ENCODE results near the gene TM9SF2.
"Not testable (repeated sequence)": the region's sequence is repeated elsewhere in the genome, so short reads cannot be mapped to it uniquely, and the experiment has no call there.

Gene TM9SF2, protein sequence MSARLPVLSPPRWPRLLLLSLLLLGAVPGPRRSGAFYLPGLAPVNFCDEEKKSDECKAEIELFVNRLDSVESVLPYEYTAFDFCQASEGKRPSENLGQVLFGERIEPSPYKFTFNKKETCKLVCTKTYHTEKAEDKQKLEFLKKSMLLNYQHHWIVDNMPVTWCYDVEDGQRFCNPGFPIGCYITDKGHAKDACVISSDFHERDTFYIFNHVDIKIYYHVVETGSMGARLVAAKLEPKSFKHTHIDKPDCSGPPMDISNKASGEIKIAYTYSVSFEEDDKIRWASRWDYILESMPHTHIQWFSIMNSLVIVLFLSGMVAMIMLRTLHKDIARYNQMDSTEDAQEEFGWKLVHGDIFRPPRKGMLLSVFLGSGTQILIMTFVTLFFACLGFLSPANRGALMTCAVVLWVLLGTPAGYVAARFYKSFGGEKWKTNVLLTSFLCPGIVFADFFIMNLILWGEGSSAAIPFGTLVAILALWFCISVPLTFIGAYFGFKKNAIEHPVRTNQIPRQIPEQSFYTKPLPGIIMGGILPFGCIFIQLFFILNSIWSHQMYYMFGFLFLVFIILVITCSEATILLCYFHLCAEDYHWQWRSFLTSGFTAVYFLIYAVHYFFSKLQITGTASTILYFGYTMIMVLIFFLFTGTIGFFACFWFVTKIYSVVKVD

DNA sequence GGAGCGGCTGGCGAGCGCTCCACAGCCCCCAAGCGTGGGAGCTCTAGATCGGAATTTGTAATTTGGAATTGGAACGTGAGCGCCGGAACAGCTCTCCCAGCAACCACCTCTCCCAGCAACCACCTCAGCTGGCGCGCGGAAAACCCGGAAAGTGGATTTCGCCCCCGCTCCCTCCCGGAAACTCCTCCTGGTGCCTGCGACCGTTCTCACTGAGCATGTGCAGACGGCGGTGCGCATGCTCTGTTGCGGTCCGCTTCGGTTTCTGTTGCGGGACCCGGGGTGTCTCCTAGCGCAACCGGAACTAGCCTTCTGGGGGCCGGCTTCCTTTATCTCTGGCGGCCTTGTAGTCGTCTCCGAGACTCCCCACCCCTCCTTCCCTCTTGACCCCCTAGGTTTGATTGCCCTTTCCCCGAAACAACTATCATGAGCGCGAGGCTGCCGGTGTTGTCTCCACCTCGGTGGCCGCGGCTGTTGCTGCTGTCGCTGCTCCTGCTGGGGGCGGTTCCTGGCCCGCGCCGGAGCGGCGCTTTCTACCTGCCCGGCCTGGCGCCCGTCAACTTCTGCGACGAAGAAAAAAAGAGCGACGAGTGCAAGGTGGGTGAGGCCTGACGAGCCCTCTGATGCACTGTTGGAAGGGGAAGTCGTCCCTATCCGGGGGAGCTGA is at the start of gene TM9SF2:
Gene TM9SF2, plus strand, starts transcription at position 289 of the 664 bp plus-strand sequence. Its CDS starts 135 bp downstream, at position 424.
- peaks cover 6% of the 10 kb centered on the region for H3K9me3 Mint-ChIP-seq
- H3K27ac Mint-ChIP-seq, result peak within 1 kb of the TSS; percentile 90
- H3K36me3 Mint-ChIP-seq, result no peaks in the 10 kb centered on the region
- H3K4me1 Mint-ChIP-seq, result peaks cover 72% of the 10 kb centered on the region
- H3K27me3 Mint-ChIP-seq, result no peaks in the 10 kb centered on the region
- H3K4me3 Mint-ChIP-seq, result peak within 1 kb of the TSS; percentile 91
- peak; percentile 73 for ATAC-seq

DNA sequence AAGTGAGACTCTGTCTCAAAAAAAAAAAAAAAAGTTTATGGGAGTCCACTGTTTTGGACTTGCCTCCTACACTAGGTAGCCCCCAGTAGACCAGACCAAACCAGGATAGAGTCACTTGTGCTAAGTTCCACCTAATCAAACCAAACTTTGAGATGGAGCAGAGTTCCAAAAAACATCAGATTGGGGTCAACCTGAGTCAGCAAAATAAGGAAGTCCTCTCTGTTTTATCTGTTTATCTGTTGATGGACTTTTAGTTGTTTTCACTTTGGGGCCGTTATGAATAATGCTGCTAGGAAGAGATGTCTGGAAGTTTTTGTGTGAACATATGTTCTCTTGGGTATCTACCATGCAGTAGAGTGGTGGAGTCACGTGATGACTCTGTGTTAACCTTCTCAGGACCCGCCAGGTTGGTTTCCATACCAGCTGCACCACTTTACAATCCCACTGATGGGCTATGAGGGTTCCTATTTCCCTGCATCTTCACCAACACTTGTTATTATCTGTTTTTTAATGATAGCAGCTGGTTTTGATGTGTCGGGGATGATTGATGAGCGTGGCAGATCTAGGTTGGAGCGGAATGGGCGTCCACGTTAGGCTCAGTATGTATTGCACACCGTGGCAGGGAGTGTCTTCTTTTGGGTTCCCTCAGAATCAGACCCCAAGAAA is 46.6 kb upstream of the TM9SF2 start:
- Mint-ChIP-seq H3K4me3 (no peak overlapping the region), H3K36me3 (no peaks in the 10 kb centered on the region), H3K27me3 (peaks cover 13% of the 10 kb centered on the region), H3K9me3 (peaks cover 6% of the 10 kb centered on the region), H3K27ac (no peak overlapping the region), H3K4me1 (no peaks in the 10 kb centered on the region)
- no peak for ATAC-seq

DNA sequence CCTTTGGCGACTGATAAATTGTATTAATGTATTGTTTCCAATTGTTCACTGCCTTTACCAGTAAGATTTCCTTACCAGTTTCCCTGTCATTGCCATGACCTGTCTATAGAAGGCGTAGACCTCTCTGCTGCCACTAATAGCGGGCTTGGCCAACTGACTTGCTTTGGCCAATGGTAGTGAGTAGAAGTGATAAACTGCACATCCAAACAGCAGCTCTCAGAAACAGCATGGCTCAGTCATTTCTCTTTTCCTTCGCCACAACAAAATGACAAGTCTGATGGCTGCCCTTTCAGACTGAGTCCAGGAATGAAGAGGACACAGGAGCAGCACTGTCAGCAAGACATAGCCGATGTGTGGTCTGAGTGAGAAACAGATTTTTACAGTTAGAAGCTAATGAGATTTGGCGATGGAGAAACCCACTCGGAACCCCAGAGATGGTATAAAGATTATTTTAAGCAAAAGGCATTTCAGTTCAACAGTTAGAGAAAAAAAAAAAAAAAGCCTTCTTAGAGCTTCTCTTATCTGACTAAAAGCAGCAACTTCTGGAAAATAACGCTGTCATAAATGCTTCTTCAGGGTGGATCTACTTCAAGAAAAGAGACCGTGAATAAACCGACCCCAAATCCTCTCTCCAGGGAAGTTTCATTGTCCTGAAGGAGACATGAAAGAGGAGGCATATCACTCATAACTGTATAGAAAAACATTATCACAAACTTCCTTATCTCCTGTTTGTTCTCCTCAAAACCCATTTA is 42.0 kb upstream of the TM9SF2 start:
- Mint-ChIP-seq H3K36me3 (no peaks in the 10 kb centered on the region), H3K9me3 (peaks cover 6% of the 10 kb centered on the region), H3K27ac (no peak overlapping the region), H3K4me3 (no peak overlapping the region), H3K4me1 (peaks cover 15% of the 10 kb centered on the region), H3K27me3 (no peaks in the 10 kb centered on the region)
- no peak for ATAC-seq

DNA sequence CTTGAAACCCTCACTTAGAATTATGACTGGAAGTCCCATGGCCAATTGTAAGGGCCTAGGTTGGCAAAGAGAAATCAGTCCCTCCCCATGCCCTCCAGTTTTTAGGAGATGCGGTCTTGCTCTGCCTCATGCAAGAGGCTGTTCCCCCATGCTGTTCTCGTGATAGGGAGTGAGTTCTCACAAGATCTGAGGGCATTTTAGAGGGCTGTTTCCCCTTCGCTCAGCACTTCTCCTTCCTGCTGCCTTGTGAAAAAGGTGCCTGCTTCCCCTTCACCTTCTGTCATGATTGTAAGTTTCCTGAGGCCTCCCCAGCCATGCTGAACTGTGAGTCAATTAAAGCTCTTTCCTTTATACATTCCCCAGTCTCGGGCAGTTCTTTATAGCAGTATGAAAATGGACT is 40.5 kb upstream of the TM9SF2 start:
- not testable (repeated sequence) for H3K27me3 Mint-ChIP-seq, H3K9me3 Mint-ChIP-seq, H3K36me3 Mint-ChIP-seq, ATAC-seq, H3K4me3 Mint-ChIP-seq
- Mint-ChIP-seq H3K4me1 (peaks cover 28% of the 10 kb centered on the region), H3K27ac (peak overlapping the region; percentile 64)

DNA sequence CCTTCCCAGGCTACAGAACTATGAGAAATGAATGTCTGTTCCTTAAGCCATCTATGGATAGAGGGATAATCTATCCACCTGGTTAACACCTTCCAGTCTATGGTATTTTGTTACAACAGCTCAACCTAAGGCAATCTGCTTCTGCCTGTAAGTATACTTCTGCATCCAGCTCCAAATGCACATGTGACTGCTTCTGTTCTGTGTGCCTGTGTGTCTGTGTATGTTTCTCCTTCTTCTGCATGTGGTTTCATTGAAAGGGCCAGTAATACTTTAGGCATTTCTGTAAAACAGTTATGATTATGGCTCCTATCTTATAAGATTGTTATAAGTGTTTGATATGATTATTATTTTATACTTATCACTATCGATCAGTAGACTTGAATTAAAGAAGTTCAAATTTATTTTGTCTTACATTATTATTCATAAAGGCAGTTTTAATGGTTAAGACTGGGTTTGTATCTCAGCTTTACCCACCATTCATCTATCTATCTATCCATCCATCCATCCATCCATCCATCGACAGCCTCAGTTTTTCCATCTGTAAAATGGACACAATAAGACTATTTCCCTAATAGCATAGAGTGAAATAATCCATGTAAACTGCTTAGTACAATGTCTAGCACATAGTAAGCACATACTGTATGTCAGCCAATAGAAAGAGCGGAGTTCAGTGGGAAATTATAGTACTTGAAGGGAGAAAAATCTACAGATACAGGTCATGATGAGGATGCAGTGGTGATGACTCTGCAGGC is 37.5 kb upstream of the TM9SF2 start:
- ATAC-seq, result no peak
- Mint-ChIP-seq H3K27me3 (no peaks in the 10 kb centered on the region), H3K4me3 (no peak overlapping the region), H3K4me1 (peaks cover 28% of the 10 kb centered on the region), H3K9me3 (peaks cover 2% of the 10 kb centered on the region), H3K36me3 (no peaks in the 10 kb centered on the region), H3K27ac (peak overlapping the region; percentile 82)

DNA sequence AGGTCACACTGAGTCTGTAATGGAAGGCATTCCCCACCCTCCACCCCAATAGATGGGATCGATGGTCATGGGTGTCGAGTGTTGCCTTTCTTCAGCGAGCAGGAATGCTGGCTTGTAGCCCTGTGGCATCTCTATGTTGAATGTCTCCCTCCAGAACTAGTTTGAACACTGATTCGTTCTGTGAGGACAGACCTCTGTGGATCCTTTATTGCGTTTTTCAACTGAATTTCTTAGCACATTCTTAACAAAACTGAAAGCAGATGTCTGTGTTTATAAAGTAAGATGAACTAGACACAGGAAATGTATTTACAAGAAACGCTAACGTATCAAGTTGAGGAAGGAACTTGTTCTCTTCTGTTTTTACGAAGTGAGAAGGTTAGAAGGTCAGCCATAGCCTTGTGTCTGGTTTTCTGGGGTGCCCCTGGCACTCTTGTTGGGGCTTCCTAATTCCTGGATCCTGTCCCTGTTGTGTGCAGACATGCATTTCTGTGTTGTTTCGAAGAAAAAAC is 36.8 kb upstream of the TM9SF2 start:
- peak; percentile 57 for ATAC-seq
- Mint-ChIP-seq H3K9me3 (peaks cover 2% of the 10 kb centered on the region), H3K4me1 (peaks cover 28% of the 10 kb centered on the region), H3K27me3 (no peaks in the 10 kb centered on the region), H3K36me3 (no peaks in the 10 kb centered on the region), H3K4me3 (no peak overlapping the region), H3K27ac (peak overlapping the region; percentile 82)

DNA sequence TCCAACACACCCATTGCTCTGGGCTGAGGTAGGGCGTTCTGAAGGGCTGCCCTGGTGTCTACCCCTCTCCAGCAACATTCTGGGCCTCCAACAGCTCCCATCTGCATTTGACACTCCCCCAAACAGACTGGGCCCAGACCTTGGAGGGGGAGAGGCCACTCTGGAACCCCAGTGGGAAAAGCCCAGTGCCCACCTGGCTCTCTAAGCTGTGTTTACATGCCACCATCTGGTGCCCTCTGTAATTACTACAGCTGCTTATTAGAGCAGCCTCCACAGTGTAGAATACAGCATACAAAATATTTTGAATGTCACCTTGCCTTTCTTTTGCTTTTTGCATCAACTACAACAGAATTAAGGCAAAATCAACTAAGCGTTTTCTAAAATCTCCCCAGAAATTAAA is 35.8 kb upstream of the TM9SF2 start:
- H3K9me3 Mint-ChIP-seq, result peaks cover 2% of the 10 kb centered on the region
- ATAC-seq, result no peak
- no peaks in the 10 kb centered on the region for H3K36me3 Mint-ChIP-seq
- H3K27me3 Mint-ChIP-seq, result no peaks in the 10 kb centered on the region
- H3K4me3 Mint-ChIP-seq, result no peak overlapping the region
- peaks cover 27% of the 10 kb centered on the region for H3K4me1 Mint-ChIP-seq
- peak overlapping the region; percentile 82 for H3K27ac Mint-ChIP-seq

DNA sequence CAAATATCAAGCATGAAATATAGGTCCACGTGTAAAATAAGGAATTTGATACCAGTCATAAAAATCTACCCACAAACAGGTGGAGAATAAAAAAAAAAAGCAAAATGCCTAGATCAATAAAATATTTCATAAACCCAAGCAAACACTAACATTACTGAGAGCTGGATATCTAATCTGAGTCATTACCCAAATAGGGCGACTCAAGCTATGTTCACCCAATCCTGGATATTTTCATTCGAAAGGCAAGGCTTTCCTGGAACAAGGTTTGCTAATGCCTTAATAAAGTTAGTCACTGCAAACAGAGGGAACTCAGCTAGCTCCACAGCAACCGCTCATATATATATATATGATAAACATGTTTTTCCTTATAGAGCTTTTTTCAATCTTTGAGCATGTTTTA is 33.5 kb upstream of the TM9SF2 start:
- H3K27me3 Mint-ChIP-seq, result peaks cover 8% of the 10 kb centered on the region
- no peak overlapping the region for H3K4me3 Mint-ChIP-seq
- no peak overlapping the region for H3K27ac Mint-ChIP-seq
- peaks cover 18% of the 10 kb centered on the region for H3K4me1 Mint-ChIP-seq
- no peaks in the 10 kb centered on the region for H3K36me3 Mint-ChIP-seq
- peaks cover 1% of the 10 kb centered on the region for H3K9me3 Mint-ChIP-seq
- ATAC-seq, result no peak

DNA sequence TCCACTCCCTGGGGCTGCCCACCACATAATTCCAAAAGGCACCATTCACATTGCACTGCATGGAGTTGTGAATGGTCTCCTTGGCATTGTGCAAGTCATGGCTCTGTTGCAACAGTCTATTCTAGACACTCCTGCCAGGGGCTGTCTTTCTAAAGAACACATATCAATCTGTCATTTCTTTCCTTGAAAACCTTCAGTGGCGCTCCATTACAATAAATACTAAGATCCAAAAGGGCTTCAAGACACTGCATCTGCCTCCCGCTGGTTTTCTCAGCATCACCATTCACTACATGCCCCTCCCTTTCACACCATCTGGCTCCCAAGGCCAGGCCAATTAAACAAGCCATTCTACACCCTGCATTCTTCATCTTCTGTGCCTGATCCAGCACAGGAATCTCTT is 32.2 kb upstream of the TM9SF2 start:
- Mint-ChIP-seq H3K27me3 (peaks cover 8% of the 10 kb centered on the region), H3K4me1 (peaks cover 15% of the 10 kb centered on the region), H3K36me3 (no peaks in the 10 kb centered on the region), H3K4me3 (no peak overlapping the region), H3K27ac (no peak overlapping the region), H3K9me3 (no peaks in the 10 kb centered on the region)
- ATAC-seq, result no peak

DNA sequence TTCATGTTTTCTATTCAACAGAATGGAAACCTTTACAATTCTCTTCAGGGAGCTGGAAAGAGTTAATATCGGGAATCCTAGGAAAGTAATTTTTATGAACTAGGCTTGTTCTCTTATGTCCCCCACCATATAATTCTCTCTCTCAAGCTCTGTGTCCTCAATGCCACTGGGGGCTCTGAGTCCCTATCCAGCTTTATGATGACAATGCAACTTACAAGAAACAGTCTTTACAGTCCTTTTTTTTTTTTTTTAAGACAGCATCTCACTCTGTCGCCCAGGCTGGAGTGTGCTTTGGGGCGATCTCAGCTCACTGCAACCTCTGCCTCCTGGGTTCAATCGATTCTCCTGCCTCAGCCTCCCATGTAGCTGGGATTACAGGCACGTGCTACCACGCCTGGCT is 31.2 kb upstream of the TM9SF2 start:
- Mint-ChIP-seq H3K4me3 (no peak overlapping the region), H3K36me3 (no peaks in the 10 kb centered on the region), H3K27ac (no peak overlapping the region), H3K27me3 (peaks cover 8% of the 10 kb centered on the region), H3K9me3 (no peaks in the 10 kb centered on the region), H3K4me1 (peaks cover 6% of the 10 kb centered on the region)
- no peak for ATAC-seq

DNA sequence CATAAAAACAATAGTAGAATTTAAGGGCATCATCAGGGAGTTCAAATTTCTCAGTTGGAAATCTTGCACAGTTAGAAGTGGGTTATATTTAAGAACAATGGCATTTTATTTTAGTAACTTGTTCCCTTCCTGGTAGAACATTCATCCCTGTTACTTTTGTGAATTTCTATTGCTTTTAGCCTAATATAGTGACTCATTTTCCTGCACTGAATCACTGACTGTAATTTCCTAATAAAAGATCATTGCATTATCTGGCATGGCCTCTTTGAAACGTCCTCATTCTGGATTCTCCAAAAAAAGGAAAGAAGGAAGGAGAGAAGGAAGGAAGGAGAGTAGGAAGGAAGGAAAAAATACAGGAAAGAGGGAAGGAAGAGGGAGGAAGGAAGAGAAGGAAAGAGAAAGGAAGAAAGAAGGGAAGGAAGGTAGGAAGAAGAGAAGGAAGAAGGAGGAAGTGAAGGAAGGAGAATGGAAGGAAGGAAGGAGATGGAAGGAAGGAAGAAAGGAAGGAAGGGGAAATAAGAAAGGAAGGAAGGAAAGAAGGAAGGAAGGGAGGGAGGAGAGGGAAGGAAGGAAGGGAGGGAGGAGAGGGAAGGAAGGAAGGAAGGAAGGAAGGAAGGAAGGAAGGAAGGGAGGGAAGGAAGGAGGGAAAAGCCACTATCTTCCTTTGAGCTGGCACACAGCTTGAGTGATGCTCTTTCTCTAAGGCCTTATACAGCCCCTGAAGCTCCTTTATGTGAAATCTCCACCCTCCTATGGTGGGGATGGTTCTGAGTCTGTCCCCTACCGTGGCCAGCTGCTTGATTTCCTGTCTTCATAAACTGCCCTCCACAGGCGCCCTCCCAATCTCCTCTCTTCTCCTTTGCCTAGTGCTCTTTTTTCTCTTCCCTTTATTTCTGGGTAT is 29.8 kb upstream of the TM9SF2 start:
- no peak for ATAC-seq
- peaks cover 8% of the 10 kb centered on the region for H3K27me3 Mint-ChIP-seq
- no peaks in the 10 kb centered on the region for H3K36me3 Mint-ChIP-seq
- no peaks in the 10 kb centered on the region for H3K9me3 Mint-ChIP-seq
- no peak overlapping the region for H3K27ac Mint-ChIP-seq
- H3K4me1 Mint-ChIP-seq, result peaks cover 4% of the 10 kb centered on the region
- H3K4me3 Mint-ChIP-seq, result no peak overlapping the region

DNA sequence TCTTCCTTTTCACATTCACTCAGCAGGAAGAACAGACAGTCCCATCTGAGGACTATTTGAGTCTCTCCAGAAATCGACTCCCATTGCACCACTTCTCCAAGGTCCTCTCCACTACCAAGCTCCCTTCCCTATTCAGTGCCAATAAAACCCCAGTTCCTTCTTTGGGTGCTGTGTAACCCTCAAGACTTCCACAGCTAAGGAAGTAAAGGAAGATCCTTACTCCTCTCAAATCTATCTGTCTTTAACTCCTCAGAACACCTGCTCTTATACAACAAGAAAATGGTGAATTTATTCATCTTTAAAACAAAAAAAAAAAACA is 29.2 kb upstream of the TM9SF2 start:
- no peaks in the 10 kb centered on the region for H3K36me3 Mint-ChIP-seq
- H3K27ac Mint-ChIP-seq, result no peak overlapping the region
- no peak for ATAC-seq

DNA sequence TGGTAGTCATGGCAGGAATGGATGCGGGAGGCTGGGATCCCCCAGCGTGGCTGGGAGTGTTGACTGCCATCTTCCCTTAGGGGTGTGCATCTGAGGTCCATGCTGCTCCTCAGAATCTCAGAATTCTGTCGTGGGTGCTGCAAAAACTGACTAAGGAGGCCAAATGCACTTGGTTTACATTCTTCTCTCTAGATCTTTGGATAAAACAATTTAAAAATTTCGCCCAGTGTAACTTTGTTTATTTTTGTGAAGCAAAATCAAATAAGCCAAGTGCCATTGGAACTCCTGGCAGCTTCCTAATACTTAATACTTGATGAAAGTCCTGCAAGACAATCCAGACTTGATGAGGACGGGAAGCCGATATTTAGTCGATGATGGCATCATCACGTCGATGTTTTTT is 27.8 kb upstream of the TM9SF2 start:
- H3K36me3 Mint-ChIP-seq, result no peaks in the 10 kb centered on the region

More for the DNA sequence above, 29.2 kb upstream of the TM9SF2 start:
- no peak overlapping the region for H3K4me3 Mint-ChIP-seq
- H3K9me3 Mint-ChIP-seq, result no peaks in the 10 kb centered on the region
- H3K27me3 Mint-ChIP-seq, result peaks cover 8% of the 10 kb centered on the region
- peaks cover 9% of the 10 kb centered on the region for H3K4me1 Mint-ChIP-seq

More for the DNA sequence above, 27.8 kb upstream of the TM9SF2 start:
- Mint-ChIP-seq H3K9me3 (no peaks in the 10 kb centered on the region), H3K27me3 (peaks cover 8% of the 10 kb centered on the region), H3K4me1 (peaks cover 14% of the 10 kb centered on the region), H3K4me3 (no peak overlapping the region), H3K27ac (no peak overlapping the region)
- no peak for ATAC-seq
